ENCODE data around the gene DYNC1I1. TPM values are rescaled to one million over a fixed set of nuclear protein-coding genes. Genes with fewer than 3 reads are reported as not detected.

Gene DYNC1I1
- total and polyA plus RNA-seq, 2 of the 4 experiments (the other 2 are of a cell fraction) = under 0.01 to 0.15 TPM

DNA sequence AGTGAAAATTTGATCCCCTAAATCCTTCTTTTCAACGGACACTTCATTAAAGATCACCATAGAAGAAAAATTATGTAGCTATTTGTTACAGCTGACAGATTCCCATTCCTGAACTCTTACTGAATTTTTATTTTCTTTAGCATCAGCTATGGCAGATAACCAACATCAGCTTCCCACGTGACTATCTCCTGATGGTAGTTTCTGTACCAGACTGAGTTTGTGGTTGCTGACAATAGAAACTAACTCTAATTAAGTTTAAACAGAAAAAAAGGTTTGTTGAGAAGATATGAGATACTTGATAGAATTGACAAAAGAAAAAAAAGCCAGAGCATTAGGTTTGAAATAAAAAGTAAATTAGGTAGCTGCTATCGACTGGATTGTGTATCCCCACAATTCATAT, 101.8 kb downstream of the DYNC1I1 start:
- Histone ChIP-seq H3K36me3 (ENCODE audit: control insufficient read depth, insufficient read depth, low read length) (no peaks in the 10 kb centered on the region), H3K4me1 (ENCODE audit: control insufficient read depth, insufficient read depth, low read length) (no peaks in the 10 kb centered on the region), H4K20me1 (ENCODE audit: insufficient read depth, low read length) (no peaks in the 10 kb centered on the region), H3K9me1 (ENCODE audit: insufficient read depth, low read length) (no peaks in the 10 kb centered on the region), H2AK5ac (ENCODE audit: low read depth, low read length) (no peak overlapping the region), H2BK15ac (ENCODE audit: low read depth, low read length) (no peak overlapping the region), H2AK9ac (replicated peaks; ENCODE audit: low read depth, low read length, poor library complexity) (no peak overlapping the region), H3K14ac (replicated peaks; ENCODE audit: low read depth, low read length) (no peak overlapping the region), H3K9me3 (ENCODE audit: control insufficient read depth, insufficient read depth, low read length) (no peaks in the 10 kb centered on the region), H3K56ac (ENCODE audit: extremely low read depth, insufficient read depth, low read length) (no peak overlapping the region), H3K4ac (ENCODE audit: low read depth, low read length) (no peak overlapping the region), H3K4me2 (ENCODE audit: low read depth, low read length) (no peak overlapping the region), H3K79me1 (ENCODE audit: low read depth in 1 of 2, low read length in 2 of 2) (no peaks in the 10 kb centered on the region), H4K8ac (ENCODE audit: low read depth in 2 of 2, low read length in 2 of 2) (no peak overlapping the region), H2BK5ac (ENCODE audit: low read depth, low read length, poor library complexity, severe bottlenecking) (no peak overlapping the region), H3K4me3 (ENCODE audit: insufficient read depth, low read depth, low read length) (no peak overlapping the region), H3K23ac (ENCODE audit: low read depth, low read length) (no peak overlapping the region), H2AFZ (replicated peaks; ENCODE audit: low read length, poor library complexity) (no peak overlapping the region), H3K27ac (ENCODE audit: insufficient read depth, low read length) (no peak overlapping the region), H3K9ac (ENCODE audit: low read depth, low read length) (no peak overlapping the region), H4K91ac (ENCODE audit: insufficient read depth, low read depth, low read length) (no peak overlapping the region), H2BK120ac (ENCODE audit: low read depth, low read length) (no peak overlapping the region), H4K5ac (ENCODE audit: low read depth, low read length) (no peak overlapping the region), H2BK20ac (ENCODE audit: low read depth, low read length) (no peak overlapping the region), H3K18ac (ENCODE audit: low read depth, low read length) (no peak overlapping the region), H3K27me3 (ENCODE audit: control insufficient read depth, insufficient read depth, low read length) (no peaks in the 10 kb centered on the region)
- ATAC-seq (ENCODE audit: low read depth) (no peak), DNase-seq (no peak)
- intact Hi-C loops (cut with micrococcal nuclease) (loop anchor here (5.0 kb wide), 1 partner anchor 347 kb away; no protein-coding TSS in a partner anchor), dilution Hi-C loops (cut with HindIII; ENCODE audit: low sequenced_read_pairs, unreplicated experiment) (no loop called here), in situ Hi-C loops (cut with MboI; ENCODE audit: low sequenced_read_pairs) (loop anchor here (5.0 kb wide), 1 partner anchor 152 kb away; no protein-coding TSS in a partner anchor)
- ChIA-PET POLR2A (ENCODE audit: unreplicated experiment) (no interaction called here), CTCF (no interaction called here)
- TF ChIP-seq, protein P1, sequence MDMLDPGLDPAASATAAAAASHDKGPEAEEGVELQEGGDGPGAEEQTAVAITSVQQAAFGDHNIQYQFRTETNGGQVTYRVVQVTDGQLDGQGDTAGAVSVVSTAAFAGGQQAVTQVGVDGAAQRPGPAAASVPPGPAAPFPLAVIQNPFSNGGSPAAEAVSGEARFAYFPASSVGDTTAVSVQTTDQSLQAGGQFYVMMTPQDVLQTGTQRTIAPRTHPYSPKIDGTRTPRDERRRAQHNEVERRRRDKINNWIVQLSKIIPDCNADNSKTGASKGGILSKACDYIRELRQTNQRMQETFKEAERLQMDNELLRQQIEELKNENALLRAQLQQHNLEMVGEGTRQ (IDR thresholded peaks at IDR 0.05; ENCODE audit: low read depth, low read length) = no peak
- TF ChIP-seq FOS (IDR thresholded peaks at IDR 0.05; ENCODE audit: low read depth, low read length) (no peak), SMC3 (IDR thresholded peaks at IDR 0.05; ENCODE audit: low read depth, low read length) (no peak), MAFK (IDR thresholded peaks at IDR 0.05; ENCODE audit: low read depth, low read length) (no peak)
- WGBS, 2 experiments (ENCODE audit: extremely low coverage in 2 of 2, insufficient read length in 1 of 2) = no CpG with 5 or more reads among the region's 3 CpGs
- no TSS peak for BruUV-seq (replicated peaks)
